Ascending aorta (tissue), 2 donors: Measurements from ENCODE around the gene IGFBP6. TPM values are rescaled to one million over a fixed set of nuclear protein-coding genes. Genes with fewer than 3 reads are reported as not detected.

Experiments used
- DNase-seq, 2 donors: peaks; one replicate each; pipeline ENCODE4 v3.0.0-alpha.2; 2019; ENCODE audit warnings: low spot score in 2 of 2
- H3K27ac ChIP-seq, 2 donors: fragments of 200-600 bp; sonication (generic); one replicate each; pipeline ENCODE4 v1.5.1; 2016 to 2017; ENCODE audit warnings: mild to moderate bottlenecking in 1 of 2
- H3K27me3 ChIP-seq: fragments of 200-600 bp; sonication (generic); one replicate; pipeline ENCODE4 v1.5.1; 2017
- H3K36me3 ChIP-seq, 2 donors: fragments of 200-600 bp; sonication (generic); one replicate each; pipeline ENCODE4 v1.5.1; 2016
- H3K4me1 ChIP-seq, 2 donors: fragments of 200-600 bp; sonication (generic); one replicate each; pipeline ENCODE4 v1.5.1; 2016 to 2017; ENCODE audit warnings: mild to moderate bottlenecking in 1 of 2
- H3K4me3 ChIP-seq, 2 donors: fragments of 200-600 bp; sonication (generic); one replicate each; pipeline ENCODE4 v1.5.1; 2016 to 2017; ENCODE audit warnings: mild to moderate bottlenecking in 1 of 2
- H3K9me3 ChIP-seq, 2 donors: fragments of 200-600 bp; sonication (generic); one replicate each; pipeline ENCODE4 v1.5.1; 2016
- CTCF ChIP-seq, 3 experiments: fragments of 200-600 bp in 2 of 3; fragments of 450-650 bp in 1 of 3; sonication (generic) in 2 of 3; IDR thresholded peaks; one replicate each; pipeline ENCODE4 v1.5.1; 2016 to 2019; ENCODE audit warnings: antibody characterized with exemption in 3 of 3, mild to moderate bottlenecking in 1 of 3, moderate library complexity in 1 of 3
- intact Hi-C: fragments of 100-400 bp; cut with DNase I; formaldehyde crosslinking; loops from one replicate; pipeline ENCODE4 v1.15.1; 2023
- total RNA-seq: library from RNA; depleted of rRNA; stranded (reverse); fragments of >200 nt; gene quantifications from one replicate; pipeline ENCODE4 v1.1.0, GENCODE V29; 2016

IGFBP6 gene
- total RNA-seq, 1 donor from 2014 or later, result 1,664 TPM

DNA sequence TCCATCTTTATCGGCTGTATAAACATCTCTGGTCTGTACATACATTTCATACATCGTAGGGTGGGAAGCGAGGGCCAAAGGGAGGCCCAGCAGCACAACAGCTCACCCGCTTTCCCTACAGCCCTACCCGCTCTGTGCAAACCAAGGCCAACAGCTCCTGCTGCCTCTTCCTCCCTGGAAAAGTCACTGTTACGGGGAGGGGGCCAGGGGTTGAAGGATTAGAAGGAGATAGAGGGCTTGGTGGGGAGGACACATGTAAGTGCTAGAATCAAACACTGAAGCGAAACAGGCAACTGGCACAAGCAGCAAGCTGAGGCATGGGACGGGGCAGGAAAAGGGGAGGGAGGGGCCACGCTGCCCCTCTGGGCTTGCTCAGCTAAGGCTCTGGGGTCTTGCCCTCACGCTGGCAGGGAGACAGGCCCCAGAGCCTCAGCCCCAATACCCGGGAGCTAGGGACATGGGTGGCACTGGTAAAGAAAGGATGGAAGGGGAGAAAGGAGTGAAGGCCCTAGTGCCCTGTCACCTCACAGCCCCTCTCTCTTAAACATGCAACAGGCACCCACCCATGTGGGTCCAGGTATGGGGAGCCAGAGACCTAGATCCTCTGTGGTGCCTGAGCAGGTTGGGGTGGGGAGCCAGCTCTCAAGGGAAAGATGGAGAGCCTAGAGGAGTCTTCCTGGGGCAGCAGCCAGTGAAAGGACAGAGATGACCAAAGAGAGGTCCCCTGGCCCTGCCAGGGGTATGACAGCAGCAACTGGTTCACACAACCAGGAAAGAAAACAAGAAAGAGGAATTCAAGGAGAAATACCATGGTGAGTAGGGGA is 32.6 kb upstream of the IGFBP6 start:
- no peak for TF ChIP-seq CTCF (IDR thresholded peaks at IDR 0.05)
- H3K36me3 ChIP-seq, result peaks cover 55 to 74% of the 10 kb centered on the region in 2 donors
- peak overlapping the region; percentile 83 to 95 for H3K27ac ChIP-seq

DNA sequence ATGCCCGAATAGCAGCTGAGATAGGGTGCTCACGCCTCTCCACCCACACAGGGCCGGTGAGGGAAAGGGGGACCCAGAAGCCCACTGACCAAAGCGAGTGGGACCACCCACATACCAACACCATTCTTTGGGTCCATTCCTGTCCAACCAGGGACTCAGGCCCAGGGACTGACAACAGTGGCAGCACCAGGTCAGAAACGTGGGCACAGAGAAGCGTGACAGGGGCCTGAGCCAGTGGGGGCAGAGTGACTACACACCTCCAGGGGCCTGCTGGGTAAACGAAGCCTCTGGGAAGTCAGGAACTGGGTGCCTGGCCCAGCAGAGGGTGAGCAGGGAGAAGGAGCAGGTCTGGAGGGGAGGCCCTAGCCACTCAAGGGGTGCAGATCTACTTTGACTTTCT is 32.0 kb upstream of the IGFBP6 start:
- TF ChIP-seq CTCF (IDR thresholded peaks at IDR 0.05), result no peak
- Histone ChIP-seq H3K9me3 (no peaks in the 10 kb centered on the region), H3K27me3 (no peaks in the 10 kb centered on the region), H3K36me3 (peaks cover 49 to 67% of the 10 kb centered on the region in 2 donors), H3K27ac (peak overlapping the region; percentile 83 to 95), H3K4me1 (peaks cover 19 to 59% of the 10 kb centered on the region in 2 donors), H3K4me3 (no peak overlapping the region)
- intact Hi-C loops, result loop anchor here (2.0 kb wide), 1 partner anchor 131 kb away; no protein-coding TSS in a partner anchor
- DNase-seq, result peak in 1 of 2 donors; percentile 67

More for the DNA sequence above, 32.6 kb upstream of the IGFBP6 start:
- Histone ChIP-seq H3K4me1 (peaks cover 16 to 60% of the 10 kb centered on the region in 2 donors), H3K9me3 (no peaks in the 10 kb centered on the region), H3K27me3 (no peaks in the 10 kb centered on the region), H3K4me3 (no peak overlapping the region)
- no peak for DNase-seq
- intact Hi-C loops, result loop anchor here (2.0 kb wide), 1 partner anchor 132 kb away; no protein-coding TSS in a partner anchor

- TF ChIP-seq CTCF (IDR thresholded peaks at IDR 0.05), result peak; percentile 85 to 95 (median 88)
- Histone ChIP-seq H3K4me1 (peaks cover 27 to 64% of the 10 kb centered on the region in 2 donors), H3K27me3 (no peaks in the 10 kb centered on the region), H3K9me3 (no peaks in the 10 kb centered on the region), H3K36me3 (peaks cover 41 to 60% of the 10 kb centered on the region in 2 donors), H3K4me3 (peak overlapping the region in 1 of 2 donors; percentile 28), H3K27ac (peak overlapping the region; percentile 83 to 95)
- DNase-seq, result peak in 1 of 2 donors; percentile 91
- intact Hi-C loops, result loop anchor here (1.0 to 2.0 kb wide), 3 partner anchors 33 to 131 kb away; no protein-coding TSS in a partner anchor
Measured at GRCh38 chr12:53065975-53066931, 31.2 kb upstream of the IGFBP6 start.

- intact Hi-C loops, result loop anchor here (2.0 kb wide), 1 partner anchor 91 kb away; no protein-coding TSS in a partner anchor
- H3K4me1 ChIP-seq, result peaks cover 38 to 63% of the 10 kb centered on the region in 2 donors
Measured at GRCh38 chr12:53067074-53067992, 30.1 kb upstream of the IGFBP6 start.

More at GRCh38 chr12:53067074-53067992, 30.1 kb upstream of the IGFBP6 start:
- H3K36me3 ChIP-seq, result peaks cover 30 to 49% of the 10 kb centered on the region in 2 donors
- DNase-seq, result no peak
- H3K27ac ChIP-seq, result peak overlapping the region; percentile 83 to 95
- no peaks in the 10 kb centered on the region for H3K9me3 ChIP-seq
- no peak overlapping the region for H3K4me3 ChIP-seq
- TF ChIP-seq CTCF (IDR thresholded peaks at IDR 0.05), result no peak
- H3K27me3 ChIP-seq, result no peaks in the 10 kb centered on the region
